Sigmoid colon (tissue), 4 donors: ENCODE results near the gene BBOF1.

Experiments used
- CTCF ChIP-seq, 4 experiments: fragments of 450-650 bp in 3 of 4; fragments of 200-600 bp in 1 of 4; IDR thresholded peaks; one replicate each; pipeline ENCODE4 v1.5.1; 2016 to 2019; ENCODE audit warnings: antibody characterized with exemption in 4 of 4, mild to moderate bottlenecking in 3 of 4, moderate library complexity in 2 of 4
- EP300 ChIP-seq, 4 donors: sonication (generic); formaldehyde crosslinking; IDR thresholded peaks; one replicate each; pipeline ENCODE4 v1.6.1; 2017; ENCODE audit warnings: antibody characterized with exemption in 4 of 4
- POLR2AphosphoS5 ChIP-seq, 4 donors: sonication (generic); formaldehyde crosslinking; IDR thresholded peaks; one replicate each; pipeline ENCODE4 v1.6.1; 2017; ENCODE audit warnings: antibody characterized with exemption in 4 of 4

- TF ChIP-seq CTCF (IDR thresholded peaks at IDR 0.05), result no peak
- TF ChIP-seq EP300 (IDR thresholded peaks at IDR 0.05), result no peak
- TF ChIP-seq POLR2AphosphoS5 (IDR thresholded peaks at IDR 0.05), result no peak
Observed at GRCh38 chr14:74081491-74081890, 62.3 kb downstream of the BBOF1 start.
